Fibroblast of lung (primary cell): ENCODE results near the gene TMCC3. TPM values are rescaled to one million over a fixed set of nuclear protein-coding genes. Genes with fewer than 3 reads are reported as not detected.

Experiments
- DNase-seq, 2 donors: peaks; one replicate each; pipeline versions ENCODE4 v3.0.0 to v3.0.0-alpha.2; 2010; ENCODE audit warnings: low read depth in 2 of 2
- H2AFZ ChIP-seq: 2 replicates; pipeline ENCODE4 v1.5.1; 2012; ENCODE audit warnings: low read length, control low read depth, inconsistent platforms
- H3K27ac ChIP-seq: 2 replicates; pipeline ENCODE4 v1.5.1; 2011; ENCODE audit warnings: low read length, control low read depth; ENCODE audit not compliant: insufficient read depth
- H3K27me3 ChIP-seq: 2 replicates; pipeline ENCODE4 v1.5.1; 2011; ENCODE audit warnings: mild to moderate bottlenecking, low read length; ENCODE audit not compliant: control insufficient read depth, insufficient read depth
- H3K36me3 ChIP-seq: 2 replicates; pipeline ENCODE4 v1.5.1; 2011; ENCODE audit warnings: low read length; ENCODE audit not compliant: control insufficient read depth, insufficient read depth
- H3K4me1 ChIP-seq: 2 replicates; pipeline ENCODE4 v1.5.1; 2011; ENCODE audit warnings: low read length; ENCODE audit not compliant: control insufficient read depth, insufficient read depth; ENCODE audit errors: extremely low read depth
- H3K4me2 ChIP-seq: 2 replicates; pipeline ENCODE4 v1.5.1; 2011; ENCODE audit warnings: low read length, control low read depth; ENCODE audit not compliant: insufficient read depth; ENCODE audit errors: extremely low read depth
- H3K4me3 ChIP-seq, 4 experiments: fragments of 200-600 bp in 1 of 4; sonication (generic) in 1 of 4; replicated peaks in 1 of 4; 2 replicates each; pipeline ENCODE4 v1.5.1; 2011 to 2016; ENCODE audit warnings: low read length in 4 of 4, low read depth in 3 of 4, mild to moderate bottlenecking in 3 of 4, control low read depth in 2 of 4, inconsistent platforms in 1 of 4, mixed read lengths in 1 of 4; ENCODE audit not compliant: insufficient read depth in 1 of 4; ENCODE audit errors: control extremely low read depth in 1 of 4
- H3K79me2 ChIP-seq: 2 replicates; pipeline ENCODE4 v1.5.1; 2012; ENCODE audit warnings: mild to moderate bottlenecking, low read length, inconsistent platforms; ENCODE audit not compliant: control insufficient read depth, insufficient read depth
- H3K9ac ChIP-seq: 2 replicates; pipeline ENCODE4 v1.5.1; 2011; ENCODE audit warnings: mild to moderate bottlenecking, low read length, control low read depth; ENCODE audit not compliant: insufficient read depth
- H3K9me3 ChIP-seq: 2 replicates; pipeline ENCODE4 v1.5.1; 2012; ENCODE audit warnings: low read depth, low read length; ENCODE audit not compliant: control insufficient read depth, insufficient read depth
- H4K20me1 ChIP-seq: 2 replicates; pipeline ENCODE4 v1.5.1; 2011; ENCODE audit warnings: low read length; ENCODE audit not compliant: control insufficient read depth, insufficient read depth; ENCODE audit errors: extremely low read depth
- CTCF ChIP-seq, 2 donors: IDR thresholded peaks in 1 of 2; conservative IDR thresholded peaks in 1 of 2; 1 replicate in 1 of 2; 2 replicates in 1 of 2; pipeline ENCODE4 v1.5.1; 2011 to 2012; ENCODE audit warnings: low read length in 2 of 2, control low read depth in 1 of 2, inconsistent platforms in 1 of 2, low read depth in 1 of 2, mild to moderate bottlenecking in 1 of 2
- EZH2 ChIP-seq: IDR thresholded peaks from 2 replicates; pipeline ENCODE4 v1.5.1; 2012; ENCODE audit warnings: low read length, control low read depth, mild to moderate bottlenecking; ENCODE audit errors: missing control alignments
- polyA plus RNA-seq, 2 donors: library from polyadenylated mRNA; depleted of rRNA in 1 of 2; stranded (reverse) in 1 of 2; unstranded in 1 of 2; fragments of >200 nt; gene quantifications; 2 replicates each; pipeline ENCODE4 v1.2.1, GENCODE V29; 2011 to 2012; ENCODE audit warnings: missing spikeins in 1 of 2
- total RNA-seq: library from RNA; depleted of rRNA; stranded (reverse); fragments of >200 nt; gene quantifications from 2 replicates; pipeline ENCODE4 v1.2.1, GENCODE V29; 2014

TMCC3 gene
- total and polyA plus RNA-seq, 2 donors (not counting 1 experiment from before 2014, with no cell fraction given), result 0.22 to 0.33 TPM

- H3K9me3 ChIP-seq, result no peaks in the 10 kb centered on the region
- H3K4me1 ChIP-seq, result no peaks in the 10 kb centered on the region
- no peaks in the 10 kb centered on the region for H3K79me2 ChIP-seq
- peaks cover 4% of the 10 kb centered on the region for H3K27me3 ChIP-seq
- H3K27ac ChIP-seq, result no peak overlapping the region
- no peak overlapping the region for H3K4me3 ChIP-seq
- TF ChIP-seq CTCF (conservative IDR thresholded peaks at IDR 0.05 in 1 of 2, IDR thresholded peaks at IDR 0.05 in 1 of 2; ENCODE audit: low read depth in 1 of 2, low read length in 2 of 2) (no peak), EZH2 (no peak)
- H4K20me1 ChIP-seq, result no peaks in the 10 kb centered on the region
- no peak overlapping the region for H3K4me2 ChIP-seq
- no peak overlapping the region for H2AFZ ChIP-seq
- H3K36me3 ChIP-seq, result no peaks in the 10 kb centered on the region
- no peak overlapping the region for H3K9ac ChIP-seq
- DNase-seq, result no peak
These were observed 16.7 kb upstream of the TMCC3 start for GRCh38 chr12:94667031-94667540.

GRCh38 chr12:94666158-94666557 lies 15.8 kb upstream of the TMCC3 start:
- no peak overlapping the region for H3K4me2 ChIP-seq
- H3K9ac ChIP-seq, result no peak overlapping the region
- H3K27ac ChIP-seq, result no peak overlapping the region
- H3K36me3 ChIP-seq, result no peaks in the 10 kb centered on the region
- no peak for DNase-seq
- peaks cover 4% of the 10 kb centered on the region for H3K27me3 ChIP-seq
- no peaks in the 10 kb centered on the region for H4K20me1 ChIP-seq
- no peak overlapping the region for H3K4me3 ChIP-seq
- no peaks in the 10 kb centered on the region for H3K4me1 ChIP-seq
- no peak overlapping the region for H2AFZ ChIP-seq
- TF ChIP-seq EZH2 (no peak), CTCF (conservative IDR thresholded peaks at IDR 0.05 in 1 of 2, IDR thresholded peaks at IDR 0.05 in 1 of 2; ENCODE audit: low read depth in 1 of 2, low read length in 2 of 2) (no peak)
- H3K9me3 ChIP-seq, result no peaks in the 10 kb centered on the region
- H3K79me2 ChIP-seq, result no peaks in the 10 kb centered on the region

- no peak overlapping the region for H2AFZ ChIP-seq
- TF ChIP-seq EZH2 (no peak), CTCF (conservative IDR thresholded peaks at IDR 0.05 in 1 of 2, IDR thresholded peaks at IDR 0.05 in 1 of 2; ENCODE audit: low read depth in 1 of 2, low read length in 2 of 2) (no peak)
- no peak for DNase-seq
- peaks cover 4% of the 10 kb centered on the region for H3K27me3 ChIP-seq
- H3K4me1 ChIP-seq, result no peaks in the 10 kb centered on the region
- H4K20me1 ChIP-seq, result no peaks in the 10 kb centered on the region
- H3K9ac ChIP-seq, result no peak overlapping the region
- H3K4me3 ChIP-seq, result no peak overlapping the region
- no peak overlapping the region for H3K4me2 ChIP-seq
- no peaks in the 10 kb centered on the region for H3K36me3 ChIP-seq
- H3K27ac ChIP-seq, result no peak overlapping the region
- H3K9me3 ChIP-seq, result no peaks in the 10 kb centered on the region
- H3K79me2 ChIP-seq, result no peaks in the 10 kb centered on the region
These were observed 13.3 kb upstream of the TMCC3 start for GRCh38 chr12:94663702-94664101.
